Measurements from ENCODE around the gene XRRA1. TPM values are rescaled to one million over a fixed set of nuclear protein-coding genes. Genes with fewer than 3 reads are reported as not detected.

Gene XRRA1
- total RNA-seq, 1 experiment from 2014 or later, result 23.5 TPM

- no peak for DNase-seq
- no peak for TF ChIP-seq CTCF (conservative IDR thresholded peaks at IDR 0.05; ENCODE audit: low read depth, low read length)
- no peak for TF ChIP-seq EZH2phosphoT487 (IDR thresholded peaks at IDR 0.05; ENCODE audit: borderline replicate concordance, low read length)
- TF ChIP-seq EZH2 (IDR thresholded peaks at IDR 0.05; ENCODE audit: low read length, unreplicated experiment), result no peak
- CTCF ChIA-PET, result interaction anchor here (0.6 kb wide), 1 partner anchor 306 kb away, joined by 4 read pairs; no protein-coding TSS in a partner anchor
- no peak for ATAC-seq
- H2AFZ ChIP-seq (ENCODE audit: low read length), result no peak overlapping the region
- 0 out of 2 replicates have a peak, but pooled peaks cover 2% of the 10 kb centered on the region for H3K36me3 ChIP-seq (ENCODE audit: low read depth, low read length)
- H3K27me3 ChIP-seq (ENCODE audit: low read length), result no peaks in the 10 kb centered on the region
- no TSS peak for BruUV-seq (replicated peaks)
- no peak overlapping the region for H3K9ac ChIP-seq (ENCODE audit: low read length)
- peak overlapping the region; percentile 51 for H3K4me2 ChIP-seq (ENCODE audit: low read length)
- no peaks in the 10 kb centered on the region for H3K9me3 ChIP-seq (ENCODE audit: low read length)
- intact Hi-C loops (cut with micrococcal nuclease), result no loop called here
- peak overlapping the region; percentile 35 for H3K27ac ChIP-seq (ENCODE audit: low read length)
- H4K20me1 ChIP-seq (ENCODE audit: low read length), result no peaks in the 10 kb centered on the region
- H3K9me2 ChIP-seq (replicated peaks; ENCODE audit: low read length), result no peaks in the 10 kb centered on the region
- peaks cover 31% of the 10 kb centered on the region for H3K4me1 ChIP-seq (ENCODE audit: insufficient read depth, low read length)
- POLR2A ChIA-PET (ENCODE audit: unreplicated experiment), result no interaction called here
- H3F3A ChIP-seq (ENCODE audit: low read length, unreplicated experiment), result no peaks in the 10 kb centered on the region
- H3K79me2 ChIP-seq (ENCODE audit: low read length), result no peaks in the 10 kb centered on the region
- H3K4me3 ChIP-seq (ENCODE audit: low read length), result no peak overlapping the region
Observed at GRCh38 chr11:74942073-74942759, 6.7 kb downstream of the XRRA1 start.

GRCh38 chr11:74941492-74941891, 7.4 kb downstream of the XRRA1 start:
- intact Hi-C loops (cut with micrococcal nuclease), result no loop called here
- CTCF ChIA-PET, result interaction anchor here (0.6 kb wide), 1 partner anchor 307 kb away, joined by 4 read pairs; no protein-coding TSS in a partner anchor

More at GRCh38 chr11:74941492-74941891, 7.4 kb downstream of the XRRA1 start:
- POLR2A ChIA-PET (ENCODE audit: unreplicated experiment), result no interaction called here
- Histone ChIP-seq H3K4me2 (ENCODE audit: low read length) (no peak overlapping the region), H3K79me2 (ENCODE audit: low read length) (no peaks in the 10 kb centered on the region), H3K27me3 (ENCODE audit: low read length) (no peaks in the 10 kb centered on the region), H3K9me2 (replicated peaks; ENCODE audit: low read length) (no peaks in the 10 kb centered on the region), H3K9ac (ENCODE audit: low read length) (no peak overlapping the region), H3K27ac (ENCODE audit: low read length) (no peak overlapping the region), H3K9me3 (ENCODE audit: low read length) (no peaks in the 10 kb centered on the region), H3F3A (ENCODE audit: low read length, unreplicated experiment) (no peaks in the 10 kb centered on the region), H3K4me3 (ENCODE audit: low read length) (no peak overlapping the region), H3K4me1 (ENCODE audit: insufficient read depth, low read length) (peaks cover 31% of the 10 kb centered on the region), H3K36me3 (ENCODE audit: low read depth, low read length) (peaks cover 5% of the 10 kb centered on the region; the same call in 1 of the 2 replicates), H2AFZ (ENCODE audit: low read length) (no peak overlapping the region), H4K20me1 (ENCODE audit: low read length) (no peaks in the 10 kb centered on the region)
- TF ChIP-seq EZH2phosphoT487 (IDR thresholded peaks at IDR 0.05; ENCODE audit: borderline replicate concordance, low read length), result no peak
- no peak for TF ChIP-seq EZH2 (IDR thresholded peaks at IDR 0.05; ENCODE audit: low read length, unreplicated experiment)
- no peak for TF ChIP-seq CTCF (conservative IDR thresholded peaks at IDR 0.05; ENCODE audit: low read depth, low read length)
- no TSS peak for BruUV-seq (replicated peaks)
- DNase-seq (no peak), ATAC-seq (no peak)

All from PC-3 (cell line).